Activated CD4-positive, alpha-beta T cell treated with anti-CD3 and anti-CD28 coated beads for 36 hours (primary cell): Measurements from ENCODE around the gene RRP36. TPM values are rescaled to one million over a fixed set of nuclear protein-coding genes. Genes with fewer than 3 reads are reported as not detected.

ENCODE experiments used
- ATAC-seq: fragments of 200-7000 bp; cut with Tn5 transposase; one replicate; pipeline ENCODE4 v1.10.0; 2021; ENCODE audit warnings: mild to moderate bottlenecking, moderate library complexity
- CTCF ChIA-PET: fragments of 350-600 bp; sonication (Branson Sonifier 250); formaldehyde crosslinking; loops from one replicate; lab custom pipeline; 2021; ENCODE audit warnings: antibody characterized with exemption; lab: Charles Lee
- POLR2A ChIA-PET: fragments of 350-600 bp; sonication (Branson Sonifier 250); formaldehyde crosslinking; loops from one replicate; lab custom pipeline; 2021; ENCODE audit warnings: antibody characterized with exemption, inconsistent platforms; lab: Charles Lee
- DNase-seq: peaks from one replicate; pipeline ENCODE4 v3.0.0-alpha.2; 2020
- H3K27ac Mint-ChIP-seq: one replicate; pipeline ENCODE4 v1.8.0; 2021; ENCODE audit warnings: mixed read lengths
- H3K27me3 Mint-ChIP-seq: one replicate; pipeline ENCODE4 v1.8.0; 2021; ENCODE audit warnings: mixed read lengths
- H3K36me3 Mint-ChIP-seq: one replicate; pipeline ENCODE4 v1.8.0; 2021; ENCODE audit warnings: low read depth, mixed read lengths
- H3K4me1 Mint-ChIP-seq: one replicate; pipeline ENCODE4 v1.8.0; 2021; ENCODE audit warnings: mixed read lengths
- H3K4me3 Mint-ChIP-seq: one replicate; pipeline ENCODE4 v1.8.0; 2021; ENCODE audit warnings: mild to moderate bottlenecking, moderate library complexity, mixed read lengths
- H3K9me3 Mint-ChIP-seq: one replicate; pipeline ENCODE4 v1.8.0; 2021; ENCODE audit warnings: low read depth, mixed read lengths
- intact Hi-C, 2 experiments: fragments of 100-400 bp; cut with DNase I in 1 of 2; cut with micrococcal nuclease in 1 of 2; formaldehyde crosslinking; loops; one replicate each; pipeline versions ENCODE4 v1.14.2 to v1.15.1; 2022 to 2024; cut with DNase I, micrococcal nuclease
- total RNA-seq, 2 experiments: library from RNA; stranded (reverse); gene quantifications; one replicate each; pipeline ENCODE4 v1.2.3, GENCODE V29; 2021

RRP36 gene
- total RNA-seq, 2 experiments from 2014 or later: 45.8 to 48.1 TPM

DNA sequence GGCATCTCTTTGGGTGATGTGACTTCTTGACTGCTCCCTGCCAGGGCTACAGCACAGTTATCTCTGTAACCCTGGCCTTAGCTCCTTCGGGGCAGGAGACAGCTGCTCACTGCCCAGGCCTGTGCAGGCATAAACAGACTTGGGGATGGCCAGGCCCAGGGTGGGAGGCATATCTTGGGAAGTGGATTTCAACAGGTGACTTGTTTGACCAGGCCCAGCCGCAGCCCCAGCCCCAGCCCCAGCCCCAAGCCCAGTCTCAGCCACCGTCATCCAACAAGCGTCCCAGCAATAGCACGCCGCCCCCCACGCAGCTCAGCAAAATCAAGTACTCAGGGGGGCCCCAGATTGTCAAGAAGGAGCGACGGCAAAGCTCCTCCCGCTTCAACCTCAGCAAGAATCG lies 15.2 kb upstream of the RRP36 start:
- Mint-ChIP-seq H3K36me3 (peaks cover 33% of the 10 kb centered on the region), H3K27me3 (no peaks in the 10 kb centered on the region), H3K27ac (peak overlapping the region; percentile 47), H3K4me3 (no peak overlapping the region), H3K9me3 (no peaks in the 10 kb centered on the region), H3K4me1 (peaks cover 3% of the 10 kb centered on the region)
- ChIA-PET POLR2A (no interaction called here), CTCF (interaction anchor here (0.7 to 5.8 kb wide), 3 partner anchors 9 to 137 kb away, joined by 4 to 32 read pairs (median 4); partner anchors contain the start of gene MRPL2)
- DNase-seq: no peak
- ATAC-seq: no peak
- intact Hi-C loops: no loop called here

DNA sequence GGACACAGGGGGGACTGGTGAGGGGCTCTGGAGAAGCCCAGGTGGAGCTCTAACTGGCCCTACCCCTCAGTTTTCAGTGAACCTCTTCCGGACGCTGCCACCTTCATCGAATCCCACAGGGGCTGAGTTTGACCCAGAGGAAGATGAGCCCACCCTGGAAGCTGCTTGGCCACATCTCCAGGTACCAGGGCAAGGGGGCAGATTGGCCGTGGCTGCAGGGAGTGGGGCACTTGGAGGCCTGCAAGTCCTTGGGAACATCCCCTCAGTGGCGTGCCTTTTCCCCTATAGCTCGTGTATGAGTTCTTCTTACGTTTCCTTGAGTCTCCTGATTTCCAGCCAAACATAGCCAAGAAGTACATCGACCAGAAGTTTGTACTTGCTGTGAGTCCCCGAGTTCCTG lies 14.3 kb upstream of the RRP36 start:
- ChIA-PET CTCF (interaction anchor here (0.6 to 5.8 kb wide), 6 partner anchors 8 to 271 kb away, joined by 3 to 32 read pairs (median 3); partner anchors contain the start of gene MRPL2), POLR2A (interaction anchor here (1.5 kb wide), 1 partner anchor 23 kb away, joined by 4 read pairs; the partner anchor contains the start of gene PPP2R5D)
- no peaks in the 10 kb centered on the region for H3K27me3 Mint-ChIP-seq
- intact Hi-C loops: no loop called here
- H3K27ac Mint-ChIP-seq: no peak overlapping the region
- H3K9me3 Mint-ChIP-seq: no peaks in the 10 kb centered on the region
- H3K4me1 Mint-ChIP-seq: peaks cover 10% of the 10 kb centered on the region
- ATAC-seq (no peak), DNase-seq (no peak)
- peaks cover 39% of the 10 kb centered on the region for H3K36me3 Mint-ChIP-seq
- no peak overlapping the region for H3K4me3 Mint-ChIP-seq

DNA sequence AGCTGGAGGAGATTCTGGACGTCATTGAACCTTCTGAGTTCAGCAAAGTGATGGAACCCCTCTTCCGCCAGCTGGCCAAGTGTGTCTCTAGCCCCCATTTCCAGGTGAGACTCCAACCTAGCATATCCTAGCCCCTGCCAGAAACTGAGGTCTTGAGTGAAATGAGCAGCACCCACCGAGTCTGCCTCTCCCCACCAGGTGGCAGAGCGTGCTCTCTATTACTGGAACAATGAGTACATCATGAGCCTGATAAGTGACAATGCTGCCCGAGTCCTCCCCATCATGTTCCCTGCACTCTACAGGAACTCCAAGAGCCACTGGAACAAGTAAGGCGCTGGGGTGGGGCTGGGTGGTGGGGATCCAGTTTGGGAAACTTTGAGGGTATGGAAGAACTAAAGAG lies 12.3 kb upstream of the RRP36 start:
- peaks cover 22% of the 10 kb centered on the region for H3K4me1 Mint-ChIP-seq
- peaks cover 53% of the 10 kb centered on the region for H3K36me3 Mint-ChIP-seq
- ChIA-PET CTCF (interaction anchor here (0.7 to 5.8 kb wide), 4 partner anchors 25 to 275 kb away, joined by 3 to 32 read pairs (median 4); no protein-coding TSS in a partner anchor), POLR2A (interaction anchor here (0.6 kb wide), 1 partner anchor 1185 kb away, joined by 3 read pairs; no protein-coding TSS in a partner anchor)
- no peak overlapping the region for H3K27ac Mint-ChIP-seq
- no peaks in the 10 kb centered on the region for H3K27me3 Mint-ChIP-seq
- H3K9me3 Mint-ChIP-seq: no peaks in the 10 kb centered on the region
- H3K4me3 Mint-ChIP-seq: no peak overlapping the region
- intact Hi-C loops: loop anchor here in 1 of 2 experiments (1.0 kb wide), 1 partner anchor 134 kb away; no protein-coding TSS in a partner anchor
- ATAC-seq (no peak), DNase-seq (peak; percentile 66)

DNA sequence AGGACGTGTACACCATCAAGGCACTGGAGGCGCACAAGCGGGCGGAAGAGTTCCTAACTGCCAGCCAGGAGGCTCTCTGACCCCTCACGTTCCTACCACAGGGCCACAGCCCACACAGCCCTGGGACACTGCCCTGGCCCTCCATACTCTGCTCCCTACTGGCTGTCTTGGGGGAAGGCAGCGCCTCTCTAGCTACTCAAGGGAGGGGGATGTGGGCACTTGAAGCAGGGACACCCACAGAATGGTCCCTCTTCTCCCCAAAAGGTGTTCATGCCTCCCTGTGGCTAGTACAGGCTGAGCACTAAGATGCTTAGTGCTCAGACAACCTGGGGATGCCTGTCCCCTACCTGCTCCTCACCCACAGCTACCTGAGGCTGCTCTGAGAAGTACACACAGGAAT lies 10.2 kb upstream of the RRP36 start:
- no peak for DNase-seq
- H3K9me3 Mint-ChIP-seq: no peaks in the 10 kb centered on the region
- intact Hi-C loops: loop anchor here in 1 of 2 experiments (5.0 kb wide), 1 partner anchor 616 kb away; the partner anchor contains the start of gene GTPBP2
- no peak for ATAC-seq
- no peak overlapping the region for H3K4me3 Mint-ChIP-seq
- H3K27ac Mint-ChIP-seq: peak overlapping the region; percentile 45
- H3K36me3 Mint-ChIP-seq: peaks cover 50% of the 10 kb centered on the region
- peaks cover 34% of the 10 kb centered on the region for H3K4me1 Mint-ChIP-seq
- H3K27me3 Mint-ChIP-seq: no peaks in the 10 kb centered on the region
- POLR2A ChIA-PET: interaction anchor here (1.0 kb wide), 1 partner anchor 82 kb away, joined by 3 read pairs; the partner anchor contains the start of gene CNPY3
- CTCF ChIA-PET: interaction anchor here (0.7 to 5.8 kb wide), 4 partner anchors 8 to 213 kb away, joined by 3 to 32 read pairs (median 4); partner anchors contain the start of gene PPP2R5D

DNA sequence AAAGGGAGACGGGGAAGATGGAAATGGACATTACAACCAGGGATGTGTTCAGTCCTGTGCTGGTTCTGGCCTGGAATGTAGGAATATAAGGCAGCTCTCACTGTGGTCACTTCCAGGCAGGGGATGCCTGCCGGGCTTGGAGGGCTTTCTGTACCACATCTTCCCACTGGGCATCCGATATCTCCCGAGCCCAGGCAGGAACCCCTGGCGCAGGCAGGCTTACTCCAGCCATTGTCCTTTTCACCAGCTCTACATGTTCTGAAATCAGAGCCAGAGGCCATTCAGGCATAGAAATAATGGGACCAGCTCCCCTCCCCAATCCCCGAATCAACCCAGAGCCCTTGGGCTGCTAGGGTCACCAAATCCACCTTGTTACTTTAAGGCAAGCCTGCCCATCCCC lies 9.1 kb upstream of the RRP36 start:
- Mint-ChIP-seq H3K27ac (peak overlapping the region; percentile 87), H3K27me3 (no peaks in the 10 kb centered on the region), H3K4me1 (peaks cover 39% of the 10 kb centered on the region), H3K36me3 (peaks cover 44% of the 10 kb centered on the region), H3K4me3 (peak overlapping the region; percentile 91), H3K9me3 (no peaks in the 10 kb centered on the region)
- ChIA-PET CTCF (interaction anchor here (0.7 to 1.3 kb wide), 4 partner anchors 9 to 111 kb away, joined by 3 to 5 read pairs (median 4); partner anchors contain the start of gene PPP2R5D), POLR2A (interaction anchor here (0.7 to 0.8 kb wide), 2 partner anchors 28 to 703 kb away, joined by 3 read pairs; partner anchors contain the start of gene PPP2R5D)
- ATAC-seq: no peak
- DNase-seq: no peak
- intact Hi-C loops: loop anchor here in 1 of 2 experiments (2.0 to 5.0 kb wide), 2 partner anchors 615 to 796 kb away; partner anchors contain the start of genes GTPBP2 and MRPS10

DNA sequence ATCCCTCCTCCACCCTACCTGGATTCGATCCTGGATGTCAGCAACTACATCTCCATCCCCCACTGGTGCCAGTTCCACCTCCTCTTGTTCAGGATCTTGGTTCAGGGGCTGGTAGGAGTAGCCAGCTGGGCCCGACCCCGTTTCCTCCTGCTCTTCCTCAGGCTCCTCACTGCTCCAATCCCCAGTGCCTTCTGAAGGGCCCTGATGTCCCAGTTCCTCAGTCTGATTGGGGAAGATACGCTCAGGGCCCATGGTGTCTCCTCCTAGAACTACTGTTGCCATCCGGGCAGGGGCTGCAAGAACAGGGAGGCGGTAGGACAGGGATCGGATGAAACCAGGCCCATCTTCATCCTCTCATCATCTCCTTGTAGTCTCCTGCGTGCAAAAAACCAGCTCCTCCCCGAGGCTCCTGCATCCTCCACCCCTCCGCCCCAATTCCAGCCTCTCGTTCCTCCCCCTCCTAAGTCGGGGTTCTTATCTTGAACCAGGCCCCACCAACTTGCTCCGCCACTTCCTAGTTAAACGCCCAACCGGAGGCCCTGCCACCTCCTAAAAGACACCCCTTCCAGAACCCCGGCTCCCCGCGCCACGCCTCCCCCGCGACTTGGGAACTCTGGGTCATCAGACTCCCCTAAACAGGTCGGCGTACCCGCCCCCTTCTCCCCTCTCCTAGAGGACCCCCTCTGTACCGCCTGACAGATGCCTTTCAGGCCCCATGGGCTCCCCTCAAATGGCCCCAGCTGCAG lies 8.2 kb upstream of the RRP36 start:
- Mint-ChIP-seq H3K27me3 (no peaks in the 10 kb centered on the region), H3K4me3 (peak overlapping the region; percentile 91), H3K36me3 (peaks cover 47% of the 10 kb centered on the region), H3K27ac (peak overlapping the region; percentile 87), H3K4me1 (peaks cover 39% of the 10 kb centered on the region), H3K9me3 (no peaks in the 10 kb centered on the region)
- DNase-seq: no peak
- intact Hi-C loops: loop anchor here (1.0 to 5.0 kb wide), 9 partner anchors 8 to 796 kb away; partner anchors contain the start of genes PEX6 (in 2 of the 2), PPP2R5D (in 2 of the 2), CNPY3 (in 1 of the 2) and GTPBP2 (in 1 of the 2)
- peak; percentile 11 for ATAC-seq
- POLR2A ChIA-PET: interaction anchor here (0.7 to 2.1 kb wide), 9 partner anchors 10 to 704 kb away, joined by 3 to 10 read pairs (median 4); partner anchors contain the start of genes CNPY3, KLC4, MRPL2 and PEX6
- CTCF ChIA-PET: interaction anchor here (0.6 to 1.5 kb wide), 8 partner anchors 10 to 130 kb away, joined by 3 to 9 read pairs (median 4); partner anchors contain the start of genes PEX6 and PPP2R5D

DNA sequence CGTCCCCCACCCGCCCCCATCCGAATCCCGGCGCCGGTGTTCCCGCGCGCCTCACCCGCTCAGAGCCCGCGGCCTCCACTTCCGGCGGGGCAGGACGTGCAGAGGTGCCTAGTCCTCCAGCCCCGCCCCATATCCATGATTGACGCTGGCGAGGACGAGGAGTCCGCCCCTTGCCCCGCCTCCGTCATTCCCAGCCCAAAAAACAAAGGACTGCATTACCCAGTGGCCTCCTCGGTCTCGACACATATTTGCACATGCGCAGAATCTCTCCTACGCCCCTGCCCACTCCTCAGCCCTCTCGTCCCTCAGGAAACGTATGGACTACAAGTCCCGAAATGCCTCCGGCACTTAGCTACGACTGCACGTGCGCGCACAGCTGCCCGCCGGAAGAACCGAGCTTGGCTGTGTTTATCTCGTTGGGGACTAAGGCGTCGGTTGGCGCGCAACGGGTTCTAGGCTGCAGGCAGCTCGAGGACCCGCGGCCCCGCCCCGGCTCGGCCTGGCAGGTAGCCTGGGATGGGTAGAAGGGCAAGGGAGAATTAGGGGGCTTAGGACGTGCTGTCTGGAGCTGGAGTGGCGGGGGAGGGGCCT lies 7.5 kb upstream of the RRP36 start, which contains the start of the genes KLHDC3 and MEA1:
KLHDC3 (plus strand) TSS at position 407 of the 591 bp plus-strand sequence. CDS start 2,944 bp downstream, outside the sequence.
MEA1 (minus strand) TSS at position 104 of the 591 bp plus-strand sequence. CDS start 133 bp downstream, outside the sequence.
- ATAC-seq (peak; percentile 96), DNase-seq (peak; percentile 99)
- POLR2A ChIA-PET: interaction anchor here (0.9 to 2.1 kb wide), 7 partner anchors 11 to 134 kb away, joined by 3 to 10 read pairs (median 7); partner anchors contain the start of genes CNPY3, KLC4, MRPL2 and PEX6
- CTCF ChIA-PET: interaction anchor here (0.5 to 1.5 kb wide), 12 partner anchors 8 to 1227 kb away, joined by 3 to 9 read pairs (median 3); partner anchors contain the start of genes CUL7, PEX6 and TOMM6
- H3K27me3 Mint-ChIP-seq: no peaks in the 10 kb centered on the region
- peak within 1 kb of the TSS; percentile 87 for H3K27ac Mint-ChIP-seq
- H3K36me3 Mint-ChIP-seq: peaks cover 42% of the 10 kb centered on the region
- intact Hi-C loops: loop anchor here (1.0 to 5.0 kb wide), 18 partner anchors 7 to 797 kb away; partner anchors contain the start of genes CNPY3 (in 2 of the 2), KLC4 (in 2 of the 2), MRPL2 (in 2 of the 2) and PEX6 (in 2 of the 2)
- H3K4me1 Mint-ChIP-seq: peaks cover 39% of the 10 kb centered on the region
- no peaks in the 10 kb centered on the region for H3K9me3 Mint-ChIP-seq
- H3K4me3 Mint-ChIP-seq: peak within 1 kb of the TSS; percentile 91

DNA sequence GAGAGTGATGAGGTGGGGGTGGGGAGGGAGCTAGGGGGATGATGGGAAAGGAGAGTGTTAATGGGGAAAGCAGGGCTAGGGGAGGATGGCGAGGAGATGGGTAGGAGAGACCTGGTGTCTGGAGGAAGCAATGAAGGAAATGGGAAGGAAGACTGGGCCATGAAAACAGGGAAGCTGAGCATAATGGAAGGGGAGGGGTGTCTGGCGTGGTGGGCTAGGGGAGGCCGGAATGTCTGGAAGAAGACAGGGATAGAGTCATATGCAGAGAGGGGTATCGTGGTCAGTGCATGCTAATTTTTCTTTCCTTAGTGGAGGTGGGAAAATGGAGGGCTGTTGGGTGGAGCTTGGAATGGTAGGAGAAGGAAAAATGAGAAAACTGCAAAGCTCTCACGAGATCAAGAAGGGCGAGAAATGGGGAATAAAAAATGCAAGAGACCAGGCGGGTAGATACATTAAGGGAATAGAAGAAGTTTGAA lies 7.0 kb upstream of the RRP36 start:
- H3K27ac Mint-ChIP-seq: peak overlapping the region; percentile 87

DNA sequence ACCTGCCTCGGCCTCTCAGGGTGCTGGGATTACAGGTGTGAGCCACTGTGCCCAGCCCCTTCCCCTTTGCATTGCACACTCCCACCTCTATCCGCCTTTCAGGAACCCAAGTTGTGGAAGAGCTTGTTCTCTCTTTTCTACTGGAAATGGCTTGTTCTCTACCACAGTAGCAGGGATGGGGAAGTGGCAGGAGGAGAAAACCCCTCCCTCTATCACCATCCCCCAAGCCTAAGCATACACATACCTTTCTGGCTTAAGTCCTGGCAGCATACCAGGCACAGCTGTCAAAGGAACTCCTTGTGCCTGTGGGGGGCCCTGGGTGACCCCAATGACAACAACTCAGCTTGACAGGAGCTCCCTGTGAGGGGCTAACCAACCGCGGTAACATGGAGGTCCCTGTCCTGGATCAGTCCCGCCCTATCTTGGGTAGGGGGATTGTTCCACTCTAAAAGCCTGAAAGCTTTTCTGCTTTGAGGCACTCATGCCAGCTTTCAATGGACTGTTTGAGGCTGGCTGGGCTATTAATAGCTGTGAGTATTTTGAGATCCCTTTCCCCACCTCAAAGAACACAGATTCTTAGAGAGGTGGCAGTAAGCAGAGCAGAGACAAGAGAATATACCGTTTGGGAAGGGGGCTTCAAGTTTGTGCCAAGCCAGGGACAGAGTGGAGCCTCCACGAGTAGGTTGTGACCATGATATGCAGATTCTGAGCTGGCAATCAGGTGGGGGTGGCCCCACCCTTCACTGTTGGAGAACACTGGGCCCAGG lies 5.1 kb upstream of the RRP36 start:
- ChIA-PET CTCF (interaction anchor here (1.2 kb wide), 1 partner anchor 116 kb away, joined by 4 read pairs; no protein-coding TSS in a partner anchor), POLR2A (interaction anchor here (0.5 kb wide), 2 partner anchors 319 to 411 kb away, joined by 3 to 8 read pairs; partner anchors contain the start of gene ABCC10)
- ATAC-seq (no peak), DNase-seq (no peak)
- Mint-ChIP-seq H3K4me3 (peak overlapping the region; percentile 27), H3K9me3 (no peaks in the 10 kb centered on the region), H3K4me1 (peaks cover 47% of the 10 kb centered on the region), H3K27ac (peak overlapping the region; percentile 70), H3K36me3 (peaks cover 40% of the 10 kb centered on the region), H3K27me3 (no peaks in the 10 kb centered on the region)
- intact Hi-C loops: no loop called here

More for the DNA sequence above, 7.0 kb upstream of the RRP36 start:
- DNase-seq (no peak), ATAC-seq (no peak)
- intact Hi-C loops: loop anchor here (1.0 to 5.0 kb wide), 11 partner anchors 39 to 613 kb away; partner anchors contain the start of genes KLC4 (in 2 of the 2), MRPL2 (in 2 of the 2), SRF (in 2 of the 2) and ABCC10 (in 1 of the 2)
- POLR2A ChIA-PET: interaction anchor here (0.6 to 2.1 kb wide), 7 partner anchors 17 to 461 kb away, joined by 3 to 10 read pairs (median 8); partner anchors contain the start of genes CNPY3, KLC4, MRPL2 and PEX6
- peaks cover 43% of the 10 kb centered on the region for H3K36me3 Mint-ChIP-seq
- peaks cover 39% of the 10 kb centered on the region for H3K4me1 Mint-ChIP-seq
- no peaks in the 10 kb centered on the region for H3K27me3 Mint-ChIP-seq
- H3K4me3 Mint-ChIP-seq: peak overlapping the region; percentile 91
- CTCF ChIA-PET: interaction anchor here (0.5 to 1.5 kb wide), 11 partner anchors 8 to 1227 kb away, joined by 3 to 9 read pairs (median 3); partner anchors contain the start of genes CUL7, PEX6 and TOMM6
- no peaks in the 10 kb centered on the region for H3K9me3 Mint-ChIP-seq
